Coronary artery (tissue), 2 donors: ENCODE data around the gene TFAM.
"Not testable (repeated sequence)": the region's sequence is repeated elsewhere in the genome, so short reads cannot be mapped to it uniquely, and the experiment has no call there.

Source experiments
- DNase-seq: peaks from one replicate; pipeline ENCODE4 v3.0.0-alpha.2; 2017; ENCODE audit warnings: low spot score
- H3K27ac ChIP-seq, 2 donors: fragments of 200-600 bp; sonication (generic); one replicate each; pipeline ENCODE4 v1.5.1; 2016 to 2019
- H3K4me3 ChIP-seq: fragments of 200-600 bp; sonication (generic); 2 replicates; pipeline ENCODE4 v1.5.1; 2016; ENCODE audit warnings: mild to moderate bottlenecking, moderate library complexity
- TF ChIP-seq, protein P1 (sequence below): fragments of 200-600 bp; sonication (generic); IDR thresholded peaks from one replicate; pipeline ENCODE4 v1.5.1; 2019; ENCODE audit warnings: antibody characterized with exemption

Gene TFAM

DNA sequence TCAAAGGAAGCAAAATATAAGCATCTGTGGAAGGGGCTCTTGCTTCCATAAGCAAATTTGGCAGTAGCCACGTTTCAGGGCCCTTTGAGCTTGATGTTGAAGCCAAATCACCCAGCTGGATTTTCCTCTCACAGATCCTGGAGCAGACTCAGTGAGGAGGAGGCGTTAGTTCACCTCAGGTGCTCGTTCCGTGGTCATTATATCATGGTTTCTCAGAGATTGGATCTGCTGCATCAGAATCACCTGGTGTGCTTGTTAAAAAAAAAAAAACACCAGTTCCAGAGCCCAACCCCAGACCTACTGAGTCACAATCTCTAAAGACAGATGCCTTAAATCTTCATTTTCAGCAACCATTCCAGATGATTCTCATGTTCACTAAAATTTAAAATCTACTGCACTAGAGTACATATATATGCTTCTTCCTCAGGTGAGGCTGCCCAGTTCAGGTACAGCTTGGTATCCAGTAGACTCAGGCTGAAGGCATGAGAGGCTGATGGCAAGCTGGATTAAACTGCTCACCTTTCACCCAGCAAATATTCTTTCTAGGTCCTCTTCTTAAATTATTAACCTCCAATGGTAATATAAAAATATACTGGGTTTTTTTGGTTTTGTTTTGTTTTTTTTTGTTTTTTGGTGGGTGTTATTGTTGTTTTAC, 24.9 kb downstream of the TFAM start:
- Histone ChIP-seq H3K27ac (no peak overlapping the region), H3K4me3 (no peak overlapping the region)
- TF ChIP-seq, protein P1, sequence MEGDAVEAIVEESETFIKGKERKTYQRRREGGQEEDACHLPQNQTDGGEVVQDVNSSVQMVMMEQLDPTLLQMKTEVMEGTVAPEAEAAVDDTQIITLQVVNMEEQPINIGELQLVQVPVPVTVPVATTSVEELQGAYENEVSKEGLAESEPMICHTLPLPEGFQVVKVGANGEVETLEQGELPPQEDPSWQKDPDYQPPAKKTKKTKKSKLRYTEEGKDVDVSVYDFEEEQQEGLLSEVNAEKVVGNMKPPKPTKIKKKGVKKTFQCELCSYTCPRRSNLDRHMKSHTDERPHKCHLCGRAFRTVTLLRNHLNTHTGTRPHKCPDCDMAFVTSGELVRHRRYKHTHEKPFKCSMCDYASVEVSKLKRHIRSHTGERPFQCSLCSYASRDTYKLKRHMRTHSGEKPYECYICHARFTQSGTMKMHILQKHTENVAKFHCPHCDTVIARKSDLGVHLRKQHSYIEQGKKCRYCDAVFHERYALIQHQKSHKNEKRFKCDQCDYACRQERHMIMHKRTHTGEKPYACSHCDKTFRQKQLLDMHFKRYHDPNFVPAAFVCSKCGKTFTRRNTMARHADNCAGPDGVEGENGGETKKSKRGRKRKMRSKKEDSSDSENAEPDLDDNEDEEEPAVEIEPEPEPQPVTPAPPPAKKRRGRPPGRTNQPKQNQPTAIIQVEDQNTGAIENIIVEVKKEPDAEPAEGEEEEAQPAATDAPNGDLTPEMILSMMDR = no peak
- no peak for DNase-seq

DNA sequence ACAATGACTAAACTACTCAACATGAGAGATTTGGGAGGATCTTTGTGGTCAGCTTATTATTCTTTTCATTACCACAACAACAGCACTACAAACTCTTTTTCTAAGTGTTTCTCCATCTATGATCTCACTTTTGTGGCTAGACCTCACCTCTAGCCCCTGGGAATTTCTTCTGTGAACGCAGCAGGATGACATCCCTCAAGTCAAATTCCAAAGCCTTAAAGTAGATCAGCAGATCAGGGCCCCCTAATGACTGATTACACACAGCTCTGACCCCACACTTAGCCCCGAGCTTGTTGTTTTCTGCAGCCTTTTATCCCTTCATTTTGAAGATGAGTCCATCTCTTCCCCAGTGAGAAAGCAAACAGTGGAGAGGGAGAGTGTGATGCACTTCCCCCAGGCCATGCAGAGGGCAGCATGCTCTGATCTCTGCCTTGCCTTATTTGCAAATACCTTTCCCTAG, 27.3 kb downstream of the TFAM start:
- H3K27ac ChIP-seq = no peak overlapping the region
- TF ChIP-seq, protein P1 = no peak
- H3K4me3 ChIP-seq = no peak overlapping the region
- no peak for DNase-seq

DNA sequence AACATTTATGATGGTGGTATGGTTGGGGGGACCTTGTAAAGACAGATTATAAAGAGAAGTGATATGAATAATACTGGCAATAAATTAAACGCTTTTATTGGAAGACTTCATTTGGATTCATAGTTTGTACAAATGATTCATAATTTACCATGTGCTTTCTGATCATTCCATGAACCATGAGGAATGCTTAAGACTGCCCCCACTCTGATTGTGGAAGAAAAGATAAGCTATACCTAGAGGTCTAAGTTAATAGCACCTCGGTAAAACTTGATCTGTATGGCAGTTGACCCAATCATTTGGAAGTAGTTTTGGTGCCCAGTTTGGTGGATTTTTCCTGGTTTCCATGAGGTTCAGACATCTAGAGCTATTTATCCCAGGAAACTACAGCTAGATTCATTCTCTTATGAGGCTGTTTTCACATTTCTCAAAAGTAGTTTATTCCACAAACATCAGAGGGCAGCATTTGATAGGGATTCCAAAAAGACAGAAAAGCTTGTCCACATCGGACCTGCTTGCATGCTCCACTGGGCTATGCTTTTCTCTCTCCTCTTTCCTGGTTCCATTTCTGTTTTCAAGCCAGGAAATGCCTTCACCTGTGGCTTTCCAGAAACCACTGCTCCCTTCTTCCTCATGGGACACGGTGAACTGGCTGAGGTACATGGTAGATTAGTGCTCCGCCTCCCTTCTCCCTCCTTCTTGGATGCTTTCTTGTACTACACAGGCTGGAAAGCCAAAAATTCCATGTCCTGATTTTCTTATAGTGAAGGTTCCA, 29.2 kb downstream of the TFAM start:
- TF ChIP-seq, protein P1 = no peak
- no peak overlapping the region for H3K4me3 ChIP-seq
- H3K27ac ChIP-seq = no peak overlapping the region
- DNase-seq = no peak

DNA sequence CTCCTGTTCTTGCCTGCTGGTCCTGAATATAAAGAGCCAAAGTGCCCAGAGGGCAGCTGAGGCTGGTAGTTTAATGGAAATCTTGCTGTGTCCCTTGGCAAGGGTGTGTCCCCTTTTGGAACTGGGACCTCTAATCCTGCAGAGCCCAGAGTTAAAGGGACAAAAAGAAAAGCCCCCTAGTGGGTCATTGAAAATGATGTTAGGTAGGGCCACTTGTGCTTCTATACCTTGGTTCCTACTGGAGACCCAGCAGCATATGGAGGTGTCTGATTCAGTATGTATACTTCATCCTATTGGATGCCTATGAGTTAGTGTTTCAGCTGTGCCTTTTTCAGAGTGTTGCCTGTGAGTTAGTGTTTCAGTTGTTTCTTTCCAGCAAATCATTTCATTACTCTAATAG, 30.5 kb downstream of the TFAM start:
- H3K27ac ChIP-seq = no peak overlapping the region
- TF ChIP-seq, protein P1 = no peak
- DNase-seq = no peak

DNA sequence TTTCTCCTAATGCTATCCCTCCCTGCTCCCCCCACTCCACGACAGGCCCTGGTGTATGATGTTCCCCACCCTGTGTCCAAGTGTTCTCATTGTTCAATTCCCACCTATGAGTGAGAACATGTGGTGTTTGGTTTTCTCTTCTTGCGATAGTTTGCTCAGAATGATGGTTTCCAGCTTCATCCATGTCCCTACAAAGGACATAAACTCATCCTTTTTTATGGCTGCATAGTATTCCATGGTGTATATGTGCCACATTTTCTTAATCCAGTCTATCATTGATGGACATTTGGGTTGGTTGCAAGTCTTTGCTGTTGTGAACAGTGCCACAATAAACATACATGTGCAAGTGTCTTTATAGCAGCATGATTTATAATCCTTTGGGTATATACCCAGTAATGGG, 32.7 kb downstream of the TFAM start:
- H3K4me3 ChIP-seq, DNase-seq, H3K27ac ChIP-seq: not testable (repeated sequence)

More for the DNA sequence above, 30.5 kb downstream of the TFAM start:
- no peak overlapping the region for H3K4me3 ChIP-seq

DNA sequence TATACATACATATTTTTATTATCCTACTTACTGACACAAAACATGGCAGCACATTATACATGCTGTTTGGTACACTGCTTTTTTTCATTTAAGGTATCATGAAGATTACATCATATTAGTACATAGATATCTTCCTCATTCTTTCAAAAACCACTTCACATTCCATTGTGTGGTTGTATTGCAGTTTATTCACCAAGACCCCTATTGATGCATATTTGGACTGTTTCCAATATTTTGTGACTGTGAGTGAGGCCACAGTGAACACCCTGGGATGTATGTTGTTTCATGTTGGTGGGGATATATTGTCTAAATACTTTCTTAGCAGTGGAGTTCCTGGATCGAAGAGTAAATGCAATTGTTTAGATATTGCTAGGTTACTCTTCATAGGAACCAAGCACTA, 39.0 kb downstream of the TFAM start:
- TF ChIP-seq, protein P1 = no peak
- no peak overlapping the region for H3K4me3 ChIP-seq
- no peak for DNase-seq
- no peak overlapping the region for H3K27ac ChIP-seq

DNA sequence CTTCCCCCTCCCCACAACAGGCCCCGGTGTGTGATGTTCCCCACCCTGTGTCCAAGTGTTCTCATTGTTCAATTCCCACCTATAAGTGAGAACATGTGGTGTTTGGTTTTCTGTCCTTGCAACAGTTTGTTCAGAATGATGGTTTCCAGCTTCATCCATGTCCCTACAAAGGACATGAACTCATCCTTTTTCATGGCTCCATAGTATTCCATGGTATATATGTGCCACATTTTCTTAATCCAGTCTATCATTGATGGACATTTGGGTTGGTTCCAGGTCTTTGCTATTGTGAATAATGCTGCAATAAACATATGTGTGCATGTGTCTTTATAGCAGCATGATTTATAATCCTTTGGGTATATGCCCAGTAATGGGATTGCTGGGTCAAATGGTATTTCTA, 43.2 kb downstream of the TFAM start:
- not testable (repeated sequence) for DNase-seq, H3K4me3 ChIP-seq, H3K27ac ChIP-seq

DNA sequence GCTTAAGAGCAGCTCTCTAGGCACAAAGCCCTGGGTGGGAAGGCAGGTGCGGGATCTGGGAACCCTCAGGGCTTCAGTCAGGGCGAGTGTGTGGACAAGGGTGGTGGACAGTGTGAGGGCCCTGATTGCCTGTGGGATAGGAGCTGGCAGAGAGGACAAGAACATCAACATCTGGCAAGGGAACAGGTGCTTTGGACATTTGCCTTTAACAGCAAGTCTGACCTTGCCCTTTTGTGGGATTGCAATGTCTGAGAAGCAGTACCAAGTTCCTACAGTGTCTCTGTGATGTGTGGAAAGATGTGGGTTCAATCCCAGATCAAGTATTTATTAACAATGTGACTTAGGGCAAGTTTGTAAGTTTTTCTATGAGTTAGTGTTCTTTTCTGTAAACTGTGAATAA, 46.7 kb downstream of the TFAM start:
- DNase-seq = no peak
- no peak overlapping the region for H3K4me3 ChIP-seq

More for the DNA sequence above, 46.7 kb downstream of the TFAM start:
- TF ChIP-seq, protein P1 = no peak
- H3K27ac ChIP-seq = no peak overlapping the region
